Pancreas (tissue), 10 donors: Measurements from ENCODE around the gene ST8SIA6. TPM values are rescaled to one million over a fixed set of nuclear protein-coding genes. Genes with fewer than 3 reads are reported as not detected.

Experiments
- ATAC-seq, 4 donors: fragments of 200-7000 bp; cut with Tn5 transposase; one replicate each; pipeline versions ENCODE4 v1.8.0 to v1.9.1; 2020; ENCODE audit warnings: mild to moderate bottlenecking in 4 of 4, moderate library complexity in 4 of 4
- DNase-seq, 6 donors: peaks; one replicate each; pipeline ENCODE4 v3.0.0-alpha.2; 2020
- FAIRE-seq: peaks from 2 replicates; lab custom pipeline; 2012; peaks lifted over from hg19 to GRCh38; lab: Jason Lieb, UNC
- H3K27ac ChIP-seq, 4 donors: fragments of 200-600 bp; sonication (generic); 1 replicate in 3 of 4; 2 replicates in 1 of 4; pipeline versions ENCODE4 v1.5.0 to v1.8.0; 2020
- H3K27me3 ChIP-seq, 4 donors: fragments of 200-600 bp; one replicate each; pipeline ENCODE4 v1.8.0; 2021
- H3K36me3 ChIP-seq, 3 donors: fragments of 200-600 bp; sonication (generic) in 1 of 3; one replicate each; pipeline versions ENCODE4 v1.5.0 to v1.8.0; 2020 to 2021
- H3K4me1 ChIP-seq, 3 donors: fragments of 200-600 bp; one replicate each; pipeline ENCODE4 v1.8.0; 2021
- H3K4me3 ChIP-seq, 4 donors: fragments of 200-600 bp; sonication (generic) in 2 of 4; one replicate each; pipeline versions ENCODE4 v1.5.0 to v1.8.0; 2020 to 2021
- H3K9me3 ChIP-seq, 4 donors: fragments of 200-600 bp; one replicate each; pipeline ENCODE4 v1.8.0; 2021
- WGBS, 2 donors: extraction: QIAGEN DNeasy Blood & Tissue Kit; methylation state at CpG; one replicate each; pipeline ENCODE4 v1.1.7; 2013; 5-methylcytosine and 5-hydroxymethylcytosine counted together
- intact Hi-C, 3 donors: fragments of 100-400 bp; cut with DNase I; formaldehyde crosslinking; loops; one replicate each; pipeline versions ENCODE4 v1.11.1 to v1.14.2; 2022
- polyA plus RNA-seq, 2 donors: library from polyadenylated mRNA; stranded (reverse); fragments of 200-250 nt; gene quantifications; one replicate each; pipeline ENCODE4 v1.2.3, GENCODE V29; 2013
- total RNA-seq, 6 donors: library from RNA; stranded (reverse); fragmentation: NEBNext Ultra II Directional in 4 of 6; extraction: Animal tissue kit (Norgen Biotek cat#: 25700) in 4 of 6; gene quantifications; one replicate each; pipeline versions ENCODE4 v1.2.1 to v1.2.4, GENCODE V29; 2021 to 2023
- TF ChIP-seq, protein P1 (sequence below), 4 donors: fragments of 200-600 bp; sonication (generic) in 3 of 4; IDR thresholded peaks; one replicate each; pipeline versions ENCODE4 v1.5.0 to v1.8.0; 2021; ENCODE audit warnings: antibody characterized with exemption in 4 of 4
- donor health status: healthy with polysubstance abuse.
- donor health status: DM: no; HTN: no; CAD: no; lungs with moderate emphysema.
- donor health status: DM: no; HTN: no; CAD: no.
- donor health status: control.
- donor health status: control.
- donor health status: Bipolar disorder and iron deficiency.
- donor health status: DM: yes; HTN: yes; CAD: no.
- donor health status: DM: no; HTN: no; CAD: no.
- donor health status: DM: no; HTN: no; CAD: no.
- donor health status: DM: yes; HTN: yes; CAD: no.

Gene ST8SIA6
- total and polyA plus RNA-seq, 8 donors, result 0.08 to 0.15 (median 0.12) TPM; not detected in 4

DNA sequence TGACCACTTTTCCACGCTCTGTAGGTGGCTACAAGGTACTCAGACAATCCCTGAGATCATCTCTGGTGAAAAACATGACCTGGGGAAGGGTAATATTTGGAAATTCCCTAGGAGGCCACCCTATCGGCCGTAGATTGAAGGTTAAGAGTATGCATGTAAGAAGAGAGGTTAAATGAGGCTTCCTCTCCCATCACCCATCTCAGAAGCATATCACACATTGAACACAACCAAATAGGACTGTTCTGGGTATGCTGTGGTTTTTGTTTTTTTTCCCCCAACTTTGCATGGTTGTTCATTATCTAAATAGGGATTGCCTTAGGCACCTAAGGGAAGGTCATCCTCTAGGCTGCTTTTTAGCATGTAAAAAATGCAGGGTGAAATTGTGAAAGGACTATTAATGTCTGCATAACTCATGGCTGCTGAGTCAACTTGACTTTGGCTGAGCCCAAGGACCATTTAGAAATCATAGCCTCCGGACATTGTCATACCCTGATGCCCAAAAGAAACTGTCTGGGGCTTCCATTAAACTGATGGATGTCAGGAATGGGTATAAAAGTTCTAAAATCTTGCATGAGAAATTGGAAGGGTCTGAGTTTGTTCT lies 24.7 kb upstream of the ST8SIA6 start:
- intact Hi-C loops, result no loop called here
- TF ChIP-seq, protein P1, sequence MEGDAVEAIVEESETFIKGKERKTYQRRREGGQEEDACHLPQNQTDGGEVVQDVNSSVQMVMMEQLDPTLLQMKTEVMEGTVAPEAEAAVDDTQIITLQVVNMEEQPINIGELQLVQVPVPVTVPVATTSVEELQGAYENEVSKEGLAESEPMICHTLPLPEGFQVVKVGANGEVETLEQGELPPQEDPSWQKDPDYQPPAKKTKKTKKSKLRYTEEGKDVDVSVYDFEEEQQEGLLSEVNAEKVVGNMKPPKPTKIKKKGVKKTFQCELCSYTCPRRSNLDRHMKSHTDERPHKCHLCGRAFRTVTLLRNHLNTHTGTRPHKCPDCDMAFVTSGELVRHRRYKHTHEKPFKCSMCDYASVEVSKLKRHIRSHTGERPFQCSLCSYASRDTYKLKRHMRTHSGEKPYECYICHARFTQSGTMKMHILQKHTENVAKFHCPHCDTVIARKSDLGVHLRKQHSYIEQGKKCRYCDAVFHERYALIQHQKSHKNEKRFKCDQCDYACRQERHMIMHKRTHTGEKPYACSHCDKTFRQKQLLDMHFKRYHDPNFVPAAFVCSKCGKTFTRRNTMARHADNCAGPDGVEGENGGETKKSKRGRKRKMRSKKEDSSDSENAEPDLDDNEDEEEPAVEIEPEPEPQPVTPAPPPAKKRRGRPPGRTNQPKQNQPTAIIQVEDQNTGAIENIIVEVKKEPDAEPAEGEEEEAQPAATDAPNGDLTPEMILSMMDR (IDR thresholded peaks at IDR 0.05), result no peak
- no peak overlapping the region for H3K27ac ChIP-seq
- 72 to 75% methylated on average over 4 of the region's 4 CpGs for whole genome bisulfite sequencing, 2 donors
- no peaks in the 10 kb centered on the region for H3K36me3 ChIP-seq
- no peaks in the 10 kb centered on the region for H3K9me3 ChIP-seq
- ATAC-seq, result no peak
- no peaks in the 10 kb centered on the region for H3K27me3 ChIP-seq
- H3K4me1 ChIP-seq, result no peaks in the 10 kb centered on the region
- no peak overlapping the region for H3K4me3 ChIP-seq
- no peak for DNase-seq
- no peak for FAIRE-seq

DNA sequence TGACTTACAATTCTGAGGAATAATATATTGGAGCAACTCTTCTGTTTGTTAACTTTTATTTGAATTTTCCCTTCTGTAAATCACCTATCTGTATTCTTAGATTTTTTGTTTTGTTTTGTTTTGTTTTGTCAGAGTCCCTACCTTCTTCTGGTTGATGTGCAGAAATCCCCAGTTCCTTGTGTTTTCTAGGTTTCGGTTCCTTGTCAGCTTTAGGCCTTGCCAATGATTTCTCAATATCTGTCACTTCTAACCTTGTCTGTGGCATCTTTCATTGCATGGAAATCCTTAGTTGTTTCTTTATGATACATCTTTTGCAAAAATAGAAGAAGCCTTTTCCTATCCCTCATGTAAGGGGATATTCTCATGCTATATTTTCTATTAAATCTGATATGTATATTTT lies 21.7 kb upstream of the ST8SIA6 start:
- ATAC-seq, result no peak
- 92 to 93% methylated on average over 1 of the region's 1 CpG for WGBS, 2 donors

DNA sequence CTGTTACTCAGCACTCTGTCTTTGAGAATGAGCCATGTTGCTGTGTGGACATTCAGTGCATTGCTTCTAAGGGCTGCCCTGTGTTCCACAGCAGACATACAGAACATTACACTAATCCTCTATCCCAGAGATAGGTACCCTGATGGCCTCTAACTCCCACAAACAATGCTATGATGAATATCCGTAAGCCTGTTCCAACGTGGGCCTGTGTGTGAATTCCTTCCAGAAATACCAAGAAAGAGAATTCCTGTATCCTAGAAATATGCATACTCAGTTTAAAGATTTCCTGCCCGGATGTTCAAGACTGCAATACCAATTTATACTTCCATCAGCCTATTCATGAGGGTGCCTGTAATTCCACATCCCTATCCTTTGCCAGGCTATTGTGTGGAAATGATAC lies 21.3 kb upstream of the ST8SIA6 start:
- Histone ChIP-seq H3K36me3 (no peaks in the 10 kb centered on the region), H3K4me1 (no peaks in the 10 kb centered on the region), H3K9me3 (no peaks in the 10 kb centered on the region), H3K27me3 (no peaks in the 10 kb centered on the region), H3K4me3 (no peak overlapping the region), H3K27ac (no peak overlapping the region)
- intact Hi-C loops, result no loop called here
- DNase-seq, result no peak
- 62 to 76% methylated on average over 3 of the region's 3 CpGs for WGBS, 2 donors
- TF ChIP-seq, protein P1 (IDR thresholded peaks at IDR 0.05), result no peak
- ATAC-seq, result no peak
- FAIRE-seq, result no peak

More for the DNA sequence above, 21.7 kb upstream of the ST8SIA6 start:
- H3K27me3 ChIP-seq, result no peaks in the 10 kb centered on the region
- TF ChIP-seq, protein P1 (IDR thresholded peaks at IDR 0.05), result no peak
- no peak for DNase-seq
- FAIRE-seq, result no peak
- intact Hi-C loops, result no loop called here
- H3K4me1 ChIP-seq, result no peaks in the 10 kb centered on the region
- H3K36me3 ChIP-seq, result no peaks in the 10 kb centered on the region
- no peak overlapping the region for H3K4me3 ChIP-seq
- no peak overlapping the region for H3K27ac ChIP-seq
- no peaks in the 10 kb centered on the region for H3K9me3 ChIP-seq

DNA sequence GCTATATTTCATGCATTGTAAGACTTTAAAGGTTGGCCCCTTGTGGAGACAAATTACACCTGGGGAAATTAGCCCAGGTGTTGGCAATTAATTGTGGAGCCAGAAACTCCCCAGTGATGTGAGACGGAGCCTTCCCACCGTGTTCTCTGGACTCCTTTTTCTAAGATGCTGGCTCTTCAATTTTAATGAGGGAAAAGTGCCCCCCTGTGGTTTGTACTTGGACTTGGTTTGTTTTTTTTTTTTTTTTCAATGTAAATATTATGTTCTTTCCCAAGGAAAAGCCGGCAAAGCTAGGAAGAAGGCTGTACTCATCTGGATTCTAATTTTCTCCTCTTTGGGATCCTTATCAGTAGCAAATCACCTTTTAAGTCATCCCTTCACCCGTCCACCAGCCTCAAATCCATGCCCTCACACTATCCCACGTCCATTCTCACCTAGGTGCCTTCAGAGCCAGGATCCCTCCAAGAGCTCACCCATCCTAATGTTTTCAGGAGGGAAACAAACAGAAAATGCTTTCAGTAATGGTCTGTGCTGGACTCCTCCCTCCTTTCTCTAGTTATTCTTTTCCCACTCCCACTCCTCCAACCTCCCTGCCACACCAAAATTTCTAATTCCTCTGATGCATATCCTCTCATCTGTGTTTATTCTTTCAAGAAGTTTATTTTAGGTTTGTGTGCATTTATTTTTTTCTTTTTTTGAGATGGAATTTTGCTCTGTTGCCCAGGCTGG lies 20.4 kb upstream of the ST8SIA6 start:
- 14 to 21% methylated on average over 5 of the region's 5 CpGs for WGBS, 2 donors
- no peaks in the 10 kb centered on the region for H3K4me1 ChIP-seq
- H3K27me3 ChIP-seq, result no peaks in the 10 kb centered on the region
- ATAC-seq (no peak), DNase-seq (no peak), FAIRE-seq (no peak)
- no peak overlapping the region for H3K27ac ChIP-seq
- no peaks in the 10 kb centered on the region for H3K36me3 ChIP-seq
- no peaks in the 10 kb centered on the region for H3K9me3 ChIP-seq
- no peak overlapping the region for H3K4me3 ChIP-seq
- TF ChIP-seq, protein P1 (IDR thresholded peaks at IDR 0.05), result no peak
- intact Hi-C loops, result no loop called here
